WTC11 (cell line): ENCODE results near the gene HDAC10. TPM values are rescaled to one million over a fixed set of nuclear protein-coding genes. Genes with fewer than 3 reads are reported as not detected.

Source experiments
- ATAC-seq: fragments of 200-7000 bp; cut with Tn5 transposase; 2 replicates; pipeline ENCODE4 v1.10.0; 2021; ENCODE audit warnings: mild to moderate bottlenecking, moderate library complexity
- CTCF ChIA-PET: fragments of 300-600 bp; sonication (Branson Sonifier 250); formaldehyde crosslinking; loops from one replicate; lab custom pipeline; 2021; ENCODE audit warnings: antibody characterized with exemption; lab: Charles Lee
- POLR2A ChIA-PET: fragments of 350-600 bp; sonication (Branson Sonifier 250); formaldehyde crosslinking; loops from one replicate; lab custom pipeline; 2021; ENCODE audit warnings: antibody characterized with exemption; lab: Charles Lee
- DNase-seq: peaks from one replicate; pipeline ENCODE4 v3.0.0; 2021; ENCODE audit warnings: low spot score
- H3K27ac Mint-ChIP-seq: 2 replicates; pipeline ENCODE4 v1.8.0; 2021; ENCODE audit warnings: mixed read lengths
- H3K27me3 Mint-ChIP-seq: 2 replicates; pipeline ENCODE4 v1.8.0; 2021; ENCODE audit warnings: low read depth, mild to moderate bottlenecking, moderate library complexity, mixed read lengths
- H3K36me3 Mint-ChIP-seq: 2 replicates; pipeline ENCODE4 v1.8.0; 2021; ENCODE audit warnings: mixed read lengths
- H3K4me1 Mint-ChIP-seq: 2 replicates; pipeline ENCODE4 v1.8.0; 2022; ENCODE audit warnings: mixed read lengths
- H3K4me3 Mint-ChIP-seq: 2 replicates; pipeline ENCODE4 v1.8.0; 2021; ENCODE audit warnings: mild to moderate bottlenecking, moderate library complexity, mixed read lengths
- H3K9me3 Mint-ChIP-seq: 2 replicates; pipeline ENCODE4 v1.8.0; 2021; ENCODE audit warnings: mixed read lengths
- AFF4 ChIP-seq: sonication (generic); formaldehyde crosslinking; IDR thresholded peaks from 2 replicates; pipeline ENCODE4 v1.8.1; 2023; ENCODE audit warnings: mild to moderate bottlenecking, missing genetic modification reagents, borderline replicate concordance
- ARID4B ChIP-seq: sonication (generic); formaldehyde crosslinking; IDR thresholded peaks from 2 replicates; pipeline ENCODE4 v1.8.0; 2023; ENCODE audit warnings: missing genetic modification reagents, mild to moderate bottlenecking, borderline replicate concordance
- CDX4 ChIP-seq: fragments of 250-450 bp; sonication (Bioruptor Pico); IDR thresholded peaks from 2 replicates; pipeline ENCODE4 v1.9.0; 2021; ENCODE audit warnings: moderate library complexity, mild to moderate bottlenecking, inconsistent platforms, borderline replicate concordance
- CREB1 ChIP-seq: sonication (generic); formaldehyde crosslinking; IDR thresholded peaks from 2 replicates; pipeline ENCODE4 v1.8.0; 2023; ENCODE audit warnings: mild to moderate bottlenecking, missing genetic modification reagents
- E2F5 ChIP-seq: sonication (generic); formaldehyde crosslinking; IDR thresholded peaks from 2 replicates; pipeline ENCODE4 v1.8.1; 2022; ENCODE audit warnings: mild to moderate bottlenecking, moderate library complexity, missing genetic modification reagents
- GABPB1 ChIP-seq: sonication (generic); formaldehyde crosslinking; IDR thresholded peaks from 2 replicates; pipeline ENCODE4 v1.8.1; 2023; ENCODE audit warnings: mild to moderate bottlenecking, missing genetic modification reagents
- JAZF1 ChIP-seq: fragments of 250-450 bp; sonication (Bioruptor Pico); IDR thresholded peaks from 2 replicates; pipeline ENCODE4 v1.9.0; 2021; ENCODE audit warnings: moderate library complexity, mild to moderate bottlenecking, inconsistent platforms
- MXD4 ChIP-seq: fragments of 250-450 bp; sonication (Bioruptor Pico); IDR thresholded peaks from 2 replicates; pipeline ENCODE4 v1.8.0; 2021; ENCODE audit warnings: mild to moderate bottlenecking, moderate library complexity, borderline replicate concordance
- RELA ChIP-seq: sonication (generic); formaldehyde crosslinking; IDR thresholded peaks from 2 replicates; pipeline ENCODE4 v1.8.1; 2022; ENCODE audit warnings: missing genetic modification reagents, mild to moderate bottlenecking, borderline replicate concordance
- USF1 ChIP-seq: sonication (generic); formaldehyde crosslinking; IDR thresholded peaks from 2 replicates; pipeline ENCODE4 v1.8.0; 2022; ENCODE audit warnings: mild to moderate bottlenecking, missing genetic modification reagents
- ZBTB21 ChIP-seq: sonication (generic); formaldehyde crosslinking; IDR thresholded peaks from 2 replicates; pipeline ENCODE4 v1.8.1; 2023; ENCODE audit warnings: mild to moderate bottlenecking, missing genetic modification reagents, borderline replicate concordance
- ZNF512 ChIP-seq: sonication (generic); formaldehyde crosslinking; IDR thresholded peaks from 2 replicates; pipeline ENCODE4 v1.8.1; 2022; ENCODE audit warnings: missing genetic modification reagents, borderline replicate concordance
- total RNA-seq: library from RNA; stranded (reverse); gene quantifications from 3 replicates; pipeline ENCODE4 v1.2.3, GENCODE V29; 2021

Gene HDAC10
- total RNA-seq, 1 experiment from 2014 or later, result 40.9 TPM

- no peak for TF ChIP-seq ARID4B (CRISPR knock-in tag)
- no peak for TF ChIP-seq JAZF1 (CRISPR knock-in tag)
- TF ChIP-seq ZBTB21 (CRISPR knock-in tag), result no peak
Observed at GRCh38 chr22:50280022-50280707, 29.1 kb upstream of the HDAC10 start (continued).

GRCh38 chr22:50278956-50279619 lies 28.0 kb upstream of the HDAC10 start:
- no peaks in the 10 kb centered on the region for H3K9me3 Mint-ChIP-seq
- CTCF ChIA-PET, result interaction anchor here (0.6 kb wide), 1 partner anchor 50 kb away, joined by 6 read pairs; no protein-coding TSS in a partner anchor
- POLR2A ChIA-PET, result no interaction called here
- H3K4me1 Mint-ChIP-seq, result no peaks in the 10 kb centered on the region
- DNase-seq (no peak), ATAC-seq (no peak)
- H3K27me3 Mint-ChIP-seq, result no peaks in the 10 kb centered on the region
- peaks cover 47% of the 10 kb centered on the region for H3K36me3 Mint-ChIP-seq
- H3K4me3 Mint-ChIP-seq, result no peak overlapping the region
- H3K27ac Mint-ChIP-seq, result no peak overlapping the region
- TF ChIP-seq MXD4 (CRISPR knock-in tag) (no peak), USF1 (no peak), GABPB1 (CRISPR knock-in tag) (no peak), E2F5 (CRISPR knock-in tag) (no peak), AFF4 (no peak), RELA (CRISPR knock-in tag) (no peak), ARID4B (CRISPR knock-in tag) (no peak), ZNF512 (CRISPR knock-in tag) (no peak), CREB1 (CRISPR knock-in tag) (no peak), CDX4 (CRISPR knock-in tag) (no peak)
